Measurements from ENCODE around the gene SLC4A1. TPM values are rescaled to one million over a fixed set of nuclear protein-coding genes. Genes with fewer than 3 reads are reported as not detected.

SLC4A1 gene
- total RNA-seq, 1 experiment from 2014 or later = not detected

GRCh38 chr17:44232061-44232460 is 35.9 kb downstream of the SLC4A1 start:
- ChIA-PET POLR2A (ENCODE audit: unreplicated experiment) (interaction anchor here (0.5 kb wide), 1 partner anchor 274 kb away, joined by 6 read pairs; no protein-coding TSS in a partner anchor), CTCF (no interaction called here)
- Histone ChIP-seq H2AFZ (ENCODE audit: low read length) (no peak overlapping the region), H3K4me1 (ENCODE audit: insufficient read depth, low read length) (peaks cover 30% of the 10 kb centered on the region), H3K79me2 (ENCODE audit: low read length) (no peaks in the 10 kb centered on the region), H3K4me2 (ENCODE audit: low read length) (no peak overlapping the region), H3K27ac (ENCODE audit: low read length) (no peak overlapping the region), H3K36me3 (ENCODE audit: low read depth, low read length) (no peaks in the 10 kb centered on the region), H3K9me2 (replicated peaks; ENCODE audit: low read length) (no peaks in the 10 kb centered on the region), H3F3A (ENCODE audit: low read length, unreplicated experiment) (no peaks in the 10 kb centered on the region), H3K27me3 (ENCODE audit: low read length) (no peaks in the 10 kb centered on the region), H3K9ac (ENCODE audit: low read length) (no peak overlapping the region), H4K20me1 (ENCODE audit: low read length) (no peaks in the 10 kb centered on the region), H3K9me3 (ENCODE audit: low read length) (no peaks in the 10 kb centered on the region), H3K4me3 (ENCODE audit: low read length) (no peak overlapping the region)
- BruUV-seq (replicated peaks) = no TSS peak
- intact Hi-C loops (cut with micrococcal nuclease) = no loop called here
- no peak for ATAC-seq
- DNase-seq = no peak
- no peak for TF ChIP-seq EZH2phosphoT487 (IDR thresholded peaks at IDR 0.05; ENCODE audit: borderline replicate concordance, low read length)
- TF ChIP-seq EZH2 (IDR thresholded peaks at IDR 0.05; ENCODE audit: low read length, unreplicated experiment) = no peak
- no peak for TF ChIP-seq CTCF (conservative IDR thresholded peaks at IDR 0.05; ENCODE audit: low read depth, low read length)

GRCh38 chr17:44230140-44230539 is 37.8 kb downstream of the SLC4A1 start:
- H3F3A ChIP-seq (ENCODE audit: low read length, unreplicated experiment) = no peaks in the 10 kb centered on the region
- POLR2A ChIA-PET (ENCODE audit: unreplicated experiment) = no interaction called here
- CTCF ChIA-PET = no interaction called here
- TF ChIP-seq EZH2phosphoT487 (IDR thresholded peaks at IDR 0.05; ENCODE audit: borderline replicate concordance, low read length) (no peak), CTCF (conservative IDR thresholded peaks at IDR 0.05; ENCODE audit: low read depth, low read length) (no peak), EZH2 (IDR thresholded peaks at IDR 0.05; ENCODE audit: low read length, unreplicated experiment) (no peak)
- H3K9ac ChIP-seq (ENCODE audit: low read length) = no peak overlapping the region
- no peak overlapping the region for H3K4me2 ChIP-seq (ENCODE audit: low read length)
- no TSS peak for BruUV-seq (replicated peaks)
- DNase-seq (no peak), ATAC-seq (no peak)
- H3K9me2 ChIP-seq (replicated peaks; ENCODE audit: low read length) = no peaks in the 10 kb centered on the region
- no peaks in the 10 kb centered on the region for H4K20me1 ChIP-seq (ENCODE audit: low read length)
- H3K27me3 ChIP-seq (ENCODE audit: low read length) = no peaks in the 10 kb centered on the region
- H3K9me3 ChIP-seq (ENCODE audit: low read length) = no peaks in the 10 kb centered on the region
- H3K27ac ChIP-seq (ENCODE audit: low read length) = no peak overlapping the region
- H3K36me3 ChIP-seq (ENCODE audit: low read depth, low read length) = no peaks in the 10 kb centered on the region
- intact Hi-C loops (cut with micrococcal nuclease) = no loop called here
- no peak overlapping the region for H2AFZ ChIP-seq (ENCODE audit: low read length)
- no peaks in the 10 kb centered on the region for H3K79me2 ChIP-seq (ENCODE audit: low read length)
- H3K4me1 ChIP-seq (ENCODE audit: insufficient read depth, low read length) = peaks cover 17% of the 10 kb centered on the region
- H3K4me3 ChIP-seq (ENCODE audit: low read length) = no peak overlapping the region

- ChIA-PET CTCF (no interaction called here), POLR2A (ENCODE audit: unreplicated experiment) (no interaction called here)
- no peaks in the 10 kb centered on the region for H3K36me3 ChIP-seq (ENCODE audit: low read depth, low read length)
- H3K4me1 ChIP-seq (ENCODE audit: insufficient read depth, low read length) = peaks cover 17% of the 10 kb centered on the region
- BruUV-seq (replicated peaks) = no TSS peak
- no peaks in the 10 kb centered on the region for H3K9me2 ChIP-seq (replicated peaks; ENCODE audit: low read length)
- no peak overlapping the region for H3K4me3 ChIP-seq (ENCODE audit: low read length)
- H3K79me2 ChIP-seq (ENCODE audit: low read length) = no peaks in the 10 kb centered on the region
- peaks cover under 1% of the 10 kb centered on the region for H3F3A ChIP-seq (ENCODE audit: low read length, unreplicated experiment)
- H3K9ac ChIP-seq (ENCODE audit: low read length) = no peak overlapping the region
- TF ChIP-seq EZH2phosphoT487 (IDR thresholded peaks at IDR 0.05; ENCODE audit: borderline replicate concordance, low read length) (no peak), EZH2 (IDR thresholded peaks at IDR 0.05; ENCODE audit: low read length, unreplicated experiment) (no peak), CTCF (conservative IDR thresholded peaks at IDR 0.05; ENCODE audit: low read depth, low read length) (no peak)
- H3K4me2 ChIP-seq (ENCODE audit: low read length) = no peak overlapping the region
- DNase-seq (no peak), ATAC-seq (no peak)
- H4K20me1 ChIP-seq (ENCODE audit: low read length) = no peaks in the 10 kb centered on the region
- no peak overlapping the region for H3K27ac ChIP-seq (ENCODE audit: low read length)
- H3K27me3 ChIP-seq (ENCODE audit: low read length) = no peaks in the 10 kb centered on the region
- H2AFZ ChIP-seq (ENCODE audit: low read length) = no peak overlapping the region
- intact Hi-C loops (cut with micrococcal nuclease) = no loop called here
- H3K9me3 ChIP-seq (ENCODE audit: low read length) = no peaks in the 10 kb centered on the region
Measured at GRCh38 chr17:44229090-44229489, 38.8 kb downstream of the SLC4A1 start.

Measured in PC-3 (cell line).